Loucy (cell line): Measurements from ENCODE around the gene MGAT2.
A peak's percentile ranks its signal among the peaks of the same experiment; 100 is the strongest.

ENCODE experiments used
- H2AFZ ChIP-seq: fragments of 200-600 bp; sonication (generic); 2 replicates; pipeline ENCODE4 v1.6.0; 2016; ENCODE audit warnings: antibody characterized with exemption, mild to moderate bottlenecking, low read length, moderate library complexity
- H3F3A ChIP-seq: fragments of 200-600 bp; 2 replicates; pipeline ENCODE4 v1.6.0; 2016; ENCODE audit warnings: antibody characterized with exemption, low read depth, mild to moderate bottlenecking
- H3K27me3 ChIP-seq: fragments of 200-600 bp; sonication (generic); 2 replicates; pipeline ENCODE4 v1.6.1; 2014; ENCODE audit warnings: low read length, mild to moderate bottlenecking; ENCODE audit not compliant: insufficient read depth, poor library complexity, severe bottlenecking
- H3K36me3 ChIP-seq: fragments of 200-600 bp; sonication (generic); 2 replicates; pipeline ENCODE4 v1.6.1; 2016; ENCODE audit warnings: low read length; ENCODE audit not compliant: insufficient read depth
- H3K4me1 ChIP-seq: fragments of 200-600 bp; sonication (generic); 2 replicates; pipeline ENCODE4 v1.5.1; 2014; ENCODE audit warnings: low read length, mild to moderate bottlenecking; ENCODE audit not compliant: insufficient read depth, poor library complexity, severe bottlenecking
- H3K4me2 ChIP-seq: fragments of 200-600 bp; sonication (generic); 2 replicates; pipeline ENCODE4 v1.6.0; 2014; ENCODE audit warnings: antibody characterized with exemption, low read length, low read depth, mild to moderate bottlenecking; ENCODE audit not compliant: poor library complexity, severe bottlenecking
- H3K4me3 ChIP-seq: fragments of 200-600 bp; sonication (generic); 2 replicates; pipeline ENCODE4 v1.5.1; 2014; ENCODE audit warnings: low read length, mild to moderate bottlenecking, mixed read lengths; ENCODE audit not compliant: poor library complexity, severe bottlenecking
- H3K79me2 ChIP-seq: fragments of 200-600 bp; sonication (generic); 2 replicates; pipeline ENCODE4 v1.6.1; 2014; ENCODE audit warnings: low read length; ENCODE audit not compliant: insufficient read depth
- H3K9ac ChIP-seq: fragments of 200-600 bp; sonication (generic); 2 replicates; pipeline ENCODE4 v1.6.0; 2014; ENCODE audit warnings: mild to moderate bottlenecking, low read depth, low read length, moderate library complexity; ENCODE audit not compliant: poor library complexity, severe bottlenecking
- H3K9me2 ChIP-seq: fragments of 200-600 bp; sonication (generic); replicated peaks from 2 replicates; pipeline ENCODE4 v1.6.1; 2016; ENCODE audit warnings: low read depth, low read length, mixed read lengths
- H3K9me3 ChIP-seq: fragments of 200-600 bp; sonication (generic); 2 replicates; pipeline ENCODE4 v1.6.1; 2014; ENCODE audit warnings: mild to moderate bottlenecking, antibody characterized with exemption, low read length, low read depth; ENCODE audit not compliant: insufficient read depth
- H4K20me1 ChIP-seq: fragments of 200-600 bp; sonication (generic); 2 replicates; pipeline ENCODE4 v1.6.0; 2014; ENCODE audit warnings: antibody characterized with exemption, low read length, mild to moderate bottlenecking; ENCODE audit not compliant: insufficient read depth, poor library complexity, severe bottlenecking
- EZH2phosphoT487 ChIP-seq: fragments of 200-600 bp; IDR thresholded peaks from 2 replicates; pipeline ENCODE4 v1.6.1; 2018; ENCODE audit warnings: antibody characterized with exemption, mild to moderate bottlenecking, moderate library complexity, borderline replicate concordance
- TF ChIP-seq, protein P1 (sequence below): fragments of 200-600 bp; sonication (generic); conservative IDR thresholded peaks from 2 replicates; pipeline ENCODE4 v1.5.1; 2014; ENCODE audit warnings: mild to moderate bottlenecking, antibody characterized with exemption, low read length

Gene MGAT2

DNA sequence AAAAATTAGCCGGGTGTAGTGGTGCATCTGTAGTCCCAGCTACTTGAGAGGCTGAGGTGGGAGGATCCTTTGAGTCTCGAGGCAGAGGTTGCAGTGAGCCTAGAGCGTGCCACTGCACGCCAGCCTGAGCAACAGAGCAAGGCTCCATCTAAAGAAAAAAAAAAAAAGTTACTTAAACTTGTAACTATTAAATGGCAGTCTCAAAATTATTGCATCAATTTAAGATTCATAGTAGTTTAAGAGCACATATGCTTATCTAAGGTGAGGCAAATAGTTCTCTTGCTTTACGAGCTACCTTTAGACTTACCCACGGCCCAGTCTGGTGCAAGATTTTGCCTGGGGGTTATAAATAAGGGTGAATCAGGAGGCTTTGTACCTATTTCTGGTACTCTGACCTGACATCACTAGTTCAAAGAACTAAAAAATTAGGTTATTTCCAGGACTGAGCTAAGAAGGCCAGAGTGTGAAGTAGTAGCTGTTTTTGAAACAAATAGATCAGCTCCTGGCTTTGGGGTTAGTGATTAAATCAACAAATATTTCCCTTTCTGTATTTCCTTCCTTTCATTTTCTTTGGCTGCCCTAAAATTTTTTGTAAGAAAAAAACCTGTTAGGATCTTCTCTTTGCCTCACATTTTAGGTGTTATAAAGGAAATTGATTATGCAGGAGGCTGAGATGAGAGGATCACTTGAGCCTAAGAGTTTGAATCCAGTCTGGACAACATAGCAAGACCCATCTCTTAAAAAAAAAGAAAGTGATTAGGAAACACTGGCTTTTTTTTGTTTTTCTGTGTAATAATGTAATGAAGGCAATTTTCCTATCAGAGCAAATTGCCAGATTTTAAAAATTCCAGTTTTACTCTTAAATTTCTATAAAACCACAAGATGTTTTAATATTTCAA is 3.6 kb downstream of the MGAT2 start:
- Histone ChIP-seq H4K20me1 (peaks cover 61% of the 10 kb centered on the region), H3K27me3 (no peaks in the 10 kb centered on the region), H3K4me3 (peak overlapping the region; percentile 91), H3K79me2 (peaks cover 80% of the 10 kb centered on the region), H3K9me2 (no peaks in the 10 kb centered on the region), H3K36me3 (no peaks in the 10 kb centered on the region), H3K4me2 (peak overlapping the region; percentile 98), H3K9me3 (no peaks in the 10 kb centered on the region), H3K9ac (peak overlapping the region; percentile 96), H3F3A (peaks cover 13% of the 10 kb centered on the region; the same call in 1 of the 2 replicates), H3K4me1 (peaks cover 36% of the 10 kb centered on the region), H2AFZ (no peak overlapping the region)
- TF ChIP-seq, protein P1, sequence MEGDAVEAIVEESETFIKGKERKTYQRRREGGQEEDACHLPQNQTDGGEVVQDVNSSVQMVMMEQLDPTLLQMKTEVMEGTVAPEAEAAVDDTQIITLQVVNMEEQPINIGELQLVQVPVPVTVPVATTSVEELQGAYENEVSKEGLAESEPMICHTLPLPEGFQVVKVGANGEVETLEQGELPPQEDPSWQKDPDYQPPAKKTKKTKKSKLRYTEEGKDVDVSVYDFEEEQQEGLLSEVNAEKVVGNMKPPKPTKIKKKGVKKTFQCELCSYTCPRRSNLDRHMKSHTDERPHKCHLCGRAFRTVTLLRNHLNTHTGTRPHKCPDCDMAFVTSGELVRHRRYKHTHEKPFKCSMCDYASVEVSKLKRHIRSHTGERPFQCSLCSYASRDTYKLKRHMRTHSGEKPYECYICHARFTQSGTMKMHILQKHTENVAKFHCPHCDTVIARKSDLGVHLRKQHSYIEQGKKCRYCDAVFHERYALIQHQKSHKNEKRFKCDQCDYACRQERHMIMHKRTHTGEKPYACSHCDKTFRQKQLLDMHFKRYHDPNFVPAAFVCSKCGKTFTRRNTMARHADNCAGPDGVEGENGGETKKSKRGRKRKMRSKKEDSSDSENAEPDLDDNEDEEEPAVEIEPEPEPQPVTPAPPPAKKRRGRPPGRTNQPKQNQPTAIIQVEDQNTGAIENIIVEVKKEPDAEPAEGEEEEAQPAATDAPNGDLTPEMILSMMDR: no peak
- no peak for TF ChIP-seq EZH2phosphoT487

- peak overlapping the region; percentile 91 for H3K9ac ChIP-seq
- H4K20me1 ChIP-seq: peaks cover 27% of the 10 kb centered on the region
- H3K4me2 ChIP-seq: peak overlapping the region; percentile 89
- H3K4me3 ChIP-seq: peak overlapping the region; percentile 90
- H2AFZ ChIP-seq: peak overlapping the region; percentile 92
- H3K9me2 ChIP-seq: no peaks in the 10 kb centered on the region
- H3K36me3 ChIP-seq: no peaks in the 10 kb centered on the region
- H3K4me1 ChIP-seq: peaks cover 30% of the 10 kb centered on the region
- H3F3A ChIP-seq: no peaks in the 10 kb centered on the region
- H3K9me3 ChIP-seq: no peaks in the 10 kb centered on the region
- TF ChIP-seq, protein P1: peak; percentile 77
- no peak for TF ChIP-seq EZH2phosphoT487
- peaks cover 77% of the 10 kb centered on the region for H3K79me2 ChIP-seq
- H3K27me3 ChIP-seq: no peaks in the 10 kb centered on the region
These were observed 13.3 kb downstream of the MGAT2 start for GRCh38 chr14:49633640-49634546.

DNA sequence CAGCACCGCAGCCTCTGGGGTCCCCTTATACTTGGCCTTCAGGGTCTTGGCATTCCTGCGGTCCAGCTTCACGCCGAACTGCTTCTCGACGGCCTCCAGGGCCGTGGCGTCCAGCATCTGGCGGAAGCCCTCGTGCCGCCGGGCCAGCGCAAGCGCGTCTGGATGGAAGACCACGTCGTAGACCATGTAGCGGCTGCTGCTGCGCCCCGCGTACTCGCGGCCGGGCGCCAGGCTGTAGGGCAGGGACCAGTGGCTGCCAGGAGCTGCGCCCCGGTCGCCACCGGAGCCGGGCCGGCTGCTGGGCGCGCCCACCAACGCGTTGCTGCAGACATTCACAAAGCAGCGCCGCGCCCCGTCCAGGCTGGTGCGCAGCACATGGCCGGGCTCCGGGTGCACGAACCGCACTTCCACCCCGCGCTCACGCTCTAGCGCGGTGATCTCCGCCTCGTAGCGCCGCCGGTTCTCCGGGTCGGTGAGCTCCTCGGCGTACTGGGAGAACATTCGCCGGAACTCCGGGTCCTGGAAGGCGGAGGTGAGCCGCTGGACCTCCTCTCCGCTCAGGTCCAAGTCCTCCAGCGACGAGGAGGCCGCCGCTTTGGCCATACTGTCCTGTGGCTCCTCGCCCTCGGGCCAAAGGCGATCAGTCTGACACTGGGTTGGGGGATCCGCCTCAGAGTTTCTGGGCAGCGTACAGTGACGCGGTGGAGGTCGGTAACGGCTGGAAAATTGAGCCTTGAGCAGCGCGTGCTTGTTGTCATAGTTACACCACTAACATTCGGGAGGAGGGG is 14.1 kb downstream of the MGAT2 start, which contains the start of gene DNAAF2:
Gene DNAAF2, minus strand, starts transcription at position 698 of the 788 bp plus-strand sequence. Its CDS starts 95 bp downstream, at position 603.
- Histone ChIP-seq H3K4me1 (peaks cover 22% of the 10 kb centered on the region), H3K27me3 (no peaks in the 10 kb centered on the region), H3K4me2 (peak within 1 kb of the TSS; percentile 89), H3F3A (no peaks in the 10 kb centered on the region), H2AFZ (peak within 1 kb of the TSS; percentile 92), H3K36me3 (no peaks in the 10 kb centered on the region), H3K9me3 (no peaks in the 10 kb centered on the region), H3K9me2 (no peaks in the 10 kb centered on the region), H3K9ac (peak within 1 kb of the TSS; percentile 91), H3K79me2 (peaks cover 68% of the 10 kb centered on the region), H4K20me1 (peaks cover 27% of the 10 kb centered on the region), H3K4me3 (peak within 1 kb of the TSS; percentile 90)
- TF ChIP-seq, protein P1: no peak
- no peak for TF ChIP-seq EZH2phosphoT487
